GM18526 (cell line): ENCODE data around the gene EFEMP1.

Source experiments
- POLR2A ChIP-seq: IDR thresholded peaks from 3 replicates; pipeline ENCODE4 v1.6.1; 2011; ENCODE audit not compliant: insufficient read length; ENCODE audit errors: extremely low read depth

Gene EFEMP1

GRCh38 chr2:55865096-55865835, 58.3 kb downstream of the EFEMP1 start:
- no peak for TF ChIP-seq POLR2A

- no peak for TF ChIP-seq POLR2A
Observed at GRCh38 chr2:55864351-55865084, 59.1 kb downstream of the EFEMP1 start.

GRCh38 chr2:55862673-55863390, 60.8 kb downstream of the EFEMP1 start:
- TF ChIP-seq POLR2A = no peak

- no peak for TF ChIP-seq POLR2A
Observed at GRCh38 chr2:55862246-55862645, 61.3 kb downstream of the EFEMP1 start.

- no peak for TF ChIP-seq POLR2A
Observed at GRCh38 chr2:55861733-55862132, 61.8 kb downstream of the EFEMP1 start.

GRCh38 chr2:55860832-55861231, 62.8 kb downstream of the EFEMP1 start:
- no peak for TF ChIP-seq POLR2A

GRCh38 chr2:55859875-55860274, 63.7 kb downstream of the EFEMP1 start:
- no peak for TF ChIP-seq POLR2A

- no peak for TF ChIP-seq POLR2A
Observed at GRCh38 chr2:55857766-55858165, 65.8 kb downstream of the EFEMP1 start.

- no peak for TF ChIP-seq POLR2A
Observed at GRCh38 chr2:55856936-55857335, 66.6 kb downstream of the EFEMP1 start.

GRCh38 chr2:55848096-55848495, 75.5 kb downstream of the EFEMP1 start:
- TF ChIP-seq POLR2A = no peak

- no peak for TF ChIP-seq POLR2A
Observed at GRCh38 chr2:55846426-55846825, 77.2 kb downstream of the EFEMP1 start.

GRCh38 chr2:55844986-55845385, 78.6 kb downstream of the EFEMP1 start:
- TF ChIP-seq POLR2A = no peak

- no peak for TF ChIP-seq POLR2A
Observed at GRCh38 chr2:55843994-55844345, 79.6 kb downstream of the EFEMP1 start.

GRCh38 chr2:55843096-55843993, 80.2 kb downstream of the EFEMP1 start:
- no peak for TF ChIP-seq POLR2A

- no peak for TF ChIP-seq POLR2A
Observed at GRCh38 chr2:55842046-55842445, 81.5 kb downstream of the EFEMP1 start.
